Measurements from ENCODE around the gene NFATC1.

GRCh38 chr18:79396431-79397246, 909 bp downstream of the NFATC1 start:
- TF ChIP-seq ZNF274 (IDR thresholded peaks at IDR 0.05; ENCODE audit: low read depth, low read length) = no peak
- no peak for TF ChIP-seq YY1 (IDR thresholded peaks at IDR 0.05; ENCODE audit: insufficient read depth, insufficient read length)

All from NT2/D1 (cell line).